HTR-8/SVneo (cell line): ENCODE results near the gene ADAMTS16.
A peak's percentile ranks its signal among the peaks of the same experiment; 100 is the strongest.

Experiments
- DNase-seq: peaks from one replicate; pipeline ENCODE4 v3.0.0; 2011; ENCODE audit warnings: low spot score, mixed read lengths; ENCODE audit not compliant: insufficient read length
- FAIRE-seq: peaks from 2 replicates; lab custom pipeline; 2011; peaks lifted over from hg19 to GRCh38; lab: Jason Lieb, UNC

Gene ADAMTS16

DNA sequence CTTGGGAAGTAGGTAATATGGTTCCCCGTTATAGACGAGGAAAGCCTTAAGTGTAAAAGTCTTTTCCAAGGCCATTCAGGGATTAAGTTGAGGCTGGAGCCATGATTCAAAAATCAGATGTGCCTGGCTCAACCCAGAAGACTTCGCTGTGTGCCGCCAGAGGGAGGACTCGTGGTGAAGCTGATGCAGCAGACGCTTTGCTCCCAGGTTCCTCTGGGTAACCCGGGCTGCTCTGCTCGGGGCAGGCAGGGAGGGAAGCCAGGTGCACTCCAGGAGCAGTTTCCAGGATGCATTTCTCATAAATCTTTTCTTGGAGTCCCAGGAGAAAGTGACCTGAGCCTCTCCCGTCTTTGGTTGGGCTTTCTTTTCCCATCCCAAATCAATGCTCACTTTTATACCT lies 219.5 kb downstream of the ADAMTS16 start:
- DNase-seq (no peak), FAIRE-seq (no peak)

DNA sequence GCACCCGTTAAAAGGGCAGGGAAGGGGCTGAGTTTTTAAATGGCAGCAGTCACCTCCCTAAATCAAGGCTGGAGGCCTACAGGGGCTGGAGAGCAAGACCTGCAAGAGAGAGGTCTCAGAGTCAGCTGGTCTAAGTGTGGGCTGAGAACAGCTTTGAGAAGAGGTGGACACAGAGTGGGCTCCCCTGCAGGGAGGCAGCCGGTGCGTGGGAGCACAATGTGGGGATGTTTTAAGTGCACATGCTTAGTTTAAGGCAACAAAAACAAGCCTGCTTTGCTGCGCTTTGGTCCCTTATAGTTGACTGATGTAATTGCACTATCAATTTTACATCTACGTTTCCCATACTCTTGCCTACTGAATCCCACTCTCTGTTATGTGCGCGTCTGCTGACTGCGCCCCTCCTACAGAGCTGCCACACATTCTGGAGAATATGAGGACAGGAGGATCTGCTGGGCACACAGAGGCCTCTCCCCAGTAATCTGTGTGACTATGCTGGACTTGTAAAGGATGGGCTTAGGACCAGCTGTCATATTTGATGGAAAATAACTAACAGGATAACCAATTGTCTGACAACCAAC lies 220.3 kb downstream of the ADAMTS16 start:
- FAIRE-seq (no peak), DNase-seq (no peak)

DNA sequence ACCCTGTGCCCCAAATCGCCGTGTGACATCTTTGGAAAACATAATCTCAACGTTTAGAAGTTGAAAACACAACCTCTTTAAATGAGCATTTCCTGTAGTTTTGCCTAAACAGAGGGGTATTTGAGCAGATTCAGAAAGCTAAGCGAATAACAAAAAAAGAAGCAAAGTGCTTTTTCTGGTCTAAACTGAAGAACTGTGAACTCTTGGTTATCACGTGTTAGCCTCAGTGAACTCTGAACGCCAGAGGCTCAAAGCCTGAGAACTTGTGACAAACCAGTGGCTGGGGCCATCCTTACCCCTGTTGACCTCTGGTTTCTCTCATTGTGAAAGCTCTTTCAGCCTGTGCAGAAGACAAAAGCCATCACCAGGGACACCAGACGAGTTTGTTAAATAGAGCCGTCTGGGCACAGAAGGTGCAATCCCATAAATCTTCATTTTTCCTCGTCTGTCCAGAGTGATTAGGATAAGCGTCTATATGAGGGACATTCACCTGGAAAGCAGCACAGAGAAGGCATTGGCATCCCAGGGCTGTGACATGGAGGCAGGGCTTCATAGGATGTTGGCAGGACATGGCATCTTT lies 220.9 kb downstream of the ADAMTS16 start:
- FAIRE-seq (peak; percentile 31), DNase-seq (no peak)

DNA sequence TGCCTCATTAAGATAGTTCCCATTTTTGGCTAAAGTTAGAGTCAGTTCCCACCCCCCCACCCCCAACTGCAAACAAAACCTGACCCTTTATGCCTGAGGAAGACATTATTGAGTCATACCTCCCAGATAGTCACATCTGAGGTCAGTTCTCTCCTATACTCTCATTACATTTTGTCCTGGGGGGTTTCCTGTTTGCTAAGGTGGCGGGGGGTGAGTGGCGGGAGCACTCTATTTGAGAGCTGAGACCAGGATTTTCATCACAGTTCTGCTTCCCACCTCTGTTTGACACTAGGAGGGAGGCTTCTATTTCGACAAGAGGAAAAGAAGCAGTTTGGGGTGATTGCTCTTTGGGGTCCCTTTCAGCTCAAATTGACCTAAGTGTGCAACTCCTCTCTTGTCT lies 222.9 kb downstream of the ADAMTS16 start:
- DNase-seq (no peak), FAIRE-seq (no peak)

DNA sequence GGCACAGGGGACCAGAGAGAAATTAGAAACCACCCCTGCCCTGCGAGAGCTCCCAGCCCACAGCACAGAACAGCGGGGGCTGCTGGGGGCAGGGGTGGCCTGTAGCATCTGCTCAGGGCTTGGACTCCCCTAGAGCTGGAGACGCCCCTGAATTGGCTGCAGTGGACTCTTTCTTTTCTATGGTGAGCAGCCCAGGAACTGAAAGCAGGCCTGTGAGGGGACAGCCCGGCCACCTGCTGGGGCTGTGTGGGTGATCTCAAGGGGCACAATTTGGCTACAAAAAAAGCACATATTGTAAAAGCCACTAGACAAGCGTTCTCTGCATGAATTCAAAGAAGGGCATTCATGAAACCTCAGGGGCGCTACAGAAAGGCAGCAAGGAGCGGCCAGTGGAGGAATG lies 224.8 kb downstream of the ADAMTS16 start:
- FAIRE-seq (no peak), DNase-seq (no peak)

DNA sequence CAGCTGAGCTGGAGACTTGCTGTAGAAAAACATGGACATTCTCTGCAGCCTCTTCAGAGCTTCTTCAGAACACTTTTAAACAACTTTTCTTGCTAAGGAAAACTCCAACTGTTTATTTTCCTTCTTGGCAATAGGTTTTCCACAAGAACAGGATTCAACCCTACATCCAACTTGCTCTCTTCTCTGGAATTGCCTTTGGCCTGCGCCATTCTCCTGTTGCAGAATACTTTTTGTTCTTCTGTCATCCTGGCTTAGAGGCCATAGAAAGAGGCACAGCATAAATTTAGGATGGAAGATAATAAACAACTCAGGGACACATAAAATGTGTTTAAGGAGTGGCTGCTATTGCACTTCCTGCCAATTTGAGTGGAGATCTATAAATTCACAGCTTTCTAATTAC lies 227.6 kb downstream of the ADAMTS16 start:
- FAIRE-seq = no peak

DNA sequence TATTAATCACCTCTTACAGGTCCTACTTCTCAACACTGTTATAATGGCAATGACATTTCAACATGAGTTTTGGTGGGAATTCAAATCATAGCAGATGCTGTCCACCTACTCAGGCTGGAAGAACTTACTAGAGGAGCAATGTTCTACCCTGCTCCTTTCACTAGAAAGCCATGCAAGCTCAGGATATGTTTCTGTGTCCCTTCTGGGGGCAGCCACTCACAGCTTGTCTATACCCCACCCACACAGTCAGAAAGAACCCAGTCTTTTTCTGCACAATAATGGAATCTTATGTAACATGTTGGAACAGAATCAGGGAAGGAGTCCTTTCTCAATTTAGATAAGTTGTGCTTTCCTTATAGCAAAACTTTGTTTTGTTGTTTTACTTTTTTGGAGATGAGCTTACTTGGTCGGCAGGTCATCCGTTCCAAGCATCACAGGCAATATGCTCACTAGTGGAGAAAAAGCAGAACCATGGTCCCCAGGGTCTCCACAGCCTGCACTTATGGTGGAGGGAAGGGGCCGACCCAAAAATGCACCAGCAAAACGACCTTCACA lies 229.0 kb downstream of the ADAMTS16 start:
- FAIRE-seq = no peak
- DNase-seq = no peak

More for the DNA sequence above, 227.6 kb downstream of the ADAMTS16 start:
- no peak for DNase-seq
